Mesenchymal stem cell (in vitro differentiated cells and primary cell): ENCODE data around the gene CUL4B.

Experiments used
- DNase-seq: peaks from one replicate; pipeline ENCODE4 v3.0.0-alpha.2; 2013
- H2AFZ ChIP-seq: one replicate; pipeline ENCODE4 v1.6.1; 2013; ENCODE audit warnings: low read depth, mild to moderate bottlenecking, control low read depth, inconsistent platforms, low read length, moderate library complexity
- H2AK5ac ChIP-seq: 2 replicates; pipeline ENCODE4 v1.6.1; 2013; ENCODE audit warnings: low read length, moderate library complexity, mild to moderate bottlenecking, inconsistent platforms; ENCODE audit not compliant: severe bottlenecking
- H2BK120ac ChIP-seq: one replicate; pipeline ENCODE4 v1.6.1; 2013; ENCODE audit warnings: low read depth, mild to moderate bottlenecking, inconsistent platforms, low read length, moderate library complexity
- H2BK12ac ChIP-seq, 2 experiments: one replicate each; pipeline ENCODE4 v1.6.1; 2013; ENCODE audit warnings: inconsistent platforms in 2 of 2, low read length in 2 of 2, mild to moderate bottlenecking in 2 of 2, moderate library complexity in 2 of 2, control low read depth in 1 of 2
- H2BK15ac ChIP-seq: one replicate; pipeline ENCODE4 v1.6.1; 2013; ENCODE audit warnings: mild to moderate bottlenecking, low read depth, inconsistent platforms; ENCODE audit not compliant: poor library complexity, severe bottlenecking
- H2BK5ac ChIP-seq: 2 replicates; pipeline ENCODE4 v1.6.1; 2013; ENCODE audit warnings: low read depth, mild to moderate bottlenecking, low read length, control low read depth, inconsistent platforms; ENCODE audit not compliant: poor library complexity, severe bottlenecking
- H3K14ac ChIP-seq, 2 experiments: one replicate each; pipeline ENCODE4 v1.6.1; 2013; ENCODE audit warnings: inconsistent platforms in 2 of 2, low read length in 2 of 2, control low read depth in 1 of 2, mild to moderate bottlenecking in 1 of 2, moderate library complexity in 1 of 2
- H3K18ac ChIP-seq, 2 experiments: one replicate each; pipeline ENCODE4 v1.6.1; 2013; ENCODE audit warnings: inconsistent platforms in 2 of 2, low read length in 2 of 2, control low read depth in 1 of 2, low read depth in 1 of 2, mild to moderate bottlenecking in 1 of 2
- H3K23ac ChIP-seq, 2 experiments: one replicate each; pipeline ENCODE4 v1.6.1; 2013; ENCODE audit warnings: inconsistent platforms in 2 of 2, low read length in 2 of 2, mild to moderate bottlenecking in 2 of 2, moderate library complexity in 2 of 2, control low read depth in 1 of 2
- H3K27ac ChIP-seq: 2 replicates; pipeline ENCODE4 v1.5.1; 2013; ENCODE audit warnings: mild to moderate bottlenecking, moderate library complexity, low read length, control low read depth, inconsistent platforms; ENCODE audit not compliant: poor library complexity, severe bottlenecking
- H3K27me3 ChIP-seq, 2 experiments: 2 replicates each; pipeline versions ENCODE4 v1.6.1 to v1.7.0; 2013; ENCODE audit warnings: low read length in 2 of 2, mild to moderate bottlenecking in 2 of 2, moderate library complexity in 2 of 2, control low read depth in 1 of 2, inconsistent platforms in 1 of 2; ENCODE audit not compliant: control insufficient read depth in 1 of 2, insufficient read depth in 1 of 2
- H3K36me3 ChIP-seq, 2 experiments: 2 replicates each; pipeline versions ENCODE4 v1.6.1 to v1.7.0; 2013; ENCODE audit warnings: low read length in 2 of 2, control low read depth in 1 of 2, inconsistent platforms in 1 of 2, low read depth in 1 of 2, mild to moderate bottlenecking in 1 of 2; ENCODE audit not compliant: insufficient read depth in 2 of 2, control insufficient read depth in 1 of 2
- H3K4ac ChIP-seq, 2 experiments: one replicate each; pipeline ENCODE4 v1.6.1; 2013; ENCODE audit warnings: inconsistent platforms in 2 of 2, low read length in 2 of 2, mild to moderate bottlenecking in 2 of 2, moderate library complexity in 2 of 2, control low read depth in 1 of 2, low read depth in 1 of 2
- H3K4me1 ChIP-seq: 2 replicates; pipeline ENCODE4 v1.6.1; 2013; ENCODE audit warnings: low read depth, low read length, control low read depth; ENCODE audit not compliant: control insufficient read depth, insufficient read depth
- H3K4me2 ChIP-seq: 2 replicates; pipeline ENCODE4 v1.6.1; 2013; ENCODE audit warnings: low read length, mild to moderate bottlenecking, inconsistent platforms; ENCODE audit not compliant: poor library complexity, severe bottlenecking
- H3K4me3 ChIP-seq, 2 experiments: 2 replicates each; pipeline versions ENCODE4 v1.5.1 to v1.7.0; 2013; ENCODE audit warnings: low read length in 2 of 2, mild to moderate bottlenecking in 2 of 2, control low read depth in 1 of 2, low read depth in 1 of 2; ENCODE audit not compliant: insufficient read depth in 1 of 2
- H3K79me1 ChIP-seq: replicated peaks from 2 replicates; pipeline ENCODE4 v1.6.1; 2013; ENCODE audit warnings: mild to moderate bottlenecking, control low read depth, low read length, inconsistent platforms; ENCODE audit not compliant: poor library complexity, severe bottlenecking
- H3K9ac ChIP-seq: 2 replicates; pipeline ENCODE4 v1.7.0; 2013; ENCODE audit warnings: mild to moderate bottlenecking, low read length, moderate library complexity
- H3K9me3 ChIP-seq: 2 replicates; pipeline ENCODE4 v1.7.0; 2013; ENCODE audit warnings: mild to moderate bottlenecking, low read length; ENCODE audit not compliant: control insufficient read depth
- H4K8ac ChIP-seq: one replicate; pipeline ENCODE4 v1.6.1; 2013; ENCODE audit warnings: inconsistent platforms, mild to moderate bottlenecking, low read length, moderate library complexity
- H4K91ac ChIP-seq: one replicate; pipeline ENCODE4 v1.6.1; 2013; ENCODE audit warnings: mild to moderate bottlenecking, low read length, inconsistent platforms
- WGBS: methylation state at CpG from one replicate; pipeline ENCODE4 v1.1.7; 2013; ENCODE audit warnings: mixed read lengths; 5-methylcytosine and 5-hydroxymethylcytosine counted together

CUL4B gene

GRCh38 chrX:120485638-120486520 lies 74.9 kb downstream of the CUL4B start:
- whole genome bisulfite sequencing: 8% methylated on average over 29 of the region's 39 CpGs
- H2BK15ac ChIP-seq: no peak overlapping the region
- peaks cover 0 to 5% of the 10 kb centered on the region in 2 experiments for H3K27me3 ChIP-seq
- peak overlapping the region; percentile 52 to 78 for H3K4me3 ChIP-seq
- H2AK5ac ChIP-seq: no peak overlapping the region
- H2BK120ac ChIP-seq: peak overlapping the region; percentile 34
- H2BK5ac ChIP-seq: no peak overlapping the region
- no peaks in the 10 kb centered on the region for H3K36me3 ChIP-seq
- H3K79me1 ChIP-seq: no peaks in the 10 kb centered on the region
- peak overlapping the region; percentile 90 for H4K8ac ChIP-seq
- no peaks in the 10 kb centered on the region for H3K9me3 ChIP-seq
- H3K23ac ChIP-seq: no peak overlapping the region
- H3K9ac ChIP-seq: peak overlapping the region; percentile 90
- H3K4me1 ChIP-seq: peaks cover 2% of the 10 kb centered on the region
- H4K91ac ChIP-seq: peak overlapping the region; percentile 80
- peak; percentile 78 for DNase-seq
- H3K27ac ChIP-seq: peak overlapping the region; percentile 28
- H3K14ac ChIP-seq: no peak overlapping the region
- peak overlapping the region; percentile 14 for H2AFZ ChIP-seq
- no peak overlapping the region for H3K4ac ChIP-seq
- peak overlapping the region in 1 of 2 experiments; percentile 21 for H3K18ac ChIP-seq
- H3K4me2 ChIP-seq: peak overlapping the region; percentile 57
- peak overlapping the region in 1 of 2 experiments; percentile 6 for H2BK12ac ChIP-seq

GRCh38 chrX:120485315-120485637 lies 75.5 kb downstream of the CUL4B start:
- no peak overlapping the region for H3K14ac ChIP-seq
- WGBS: 94% methylated on average over 3 of the region's 3 CpGs
- no peaks in the 10 kb centered on the region for H3K36me3 ChIP-seq
- H3K79me1 ChIP-seq: no peaks in the 10 kb centered on the region
- H3K4me2 ChIP-seq: no peak overlapping the region
- H2BK120ac ChIP-seq: no peak overlapping the region
- H2AFZ ChIP-seq: no peak overlapping the region
- no peak overlapping the region for H3K4ac ChIP-seq
- H4K91ac ChIP-seq: no peak overlapping the region
- no peak overlapping the region for H2AK5ac ChIP-seq
- peaks cover 2% of the 10 kb centered on the region for H3K4me1 ChIP-seq
- H3K9ac ChIP-seq: peak overlapping the region; percentile 90
- H3K27me3 ChIP-seq: peaks cover 0 to 5% of the 10 kb centered on the region in 2 experiments
- H3K18ac ChIP-seq: no peak overlapping the region
- H3K23ac ChIP-seq: no peak overlapping the region
- H3K27ac ChIP-seq: no peak overlapping the region
- no peak overlapping the region for H4K8ac ChIP-seq
- DNase-seq: no peak
- H2BK12ac ChIP-seq: no peak overlapping the region
- H3K4me3 ChIP-seq: peak overlapping the region in 1 of 2 experiments; percentile 78
- H2BK5ac ChIP-seq: no peak overlapping the region
- no peaks in the 10 kb centered on the region for H3K9me3 ChIP-seq
- no peak overlapping the region for H2BK15ac ChIP-seq

GRCh38 chrX:120477453-120477852 lies 83.3 kb downstream of the CUL4B start:
- H3K23ac ChIP-seq: no peak overlapping the region
- H4K8ac ChIP-seq: no peak overlapping the region
- no peak overlapping the region for H2BK12ac ChIP-seq
- WGBS: 83% methylated on average over 3 of the region's 3 CpGs
- H3K4me1 ChIP-seq: no peaks in the 10 kb centered on the region
- no peak overlapping the region for H3K9ac ChIP-seq
- H2AK5ac ChIP-seq: no peak overlapping the region
- no peak overlapping the region for H3K14ac ChIP-seq
- H3K79me1 ChIP-seq: no peaks in the 10 kb centered on the region
- no peak overlapping the region for H3K4me3 ChIP-seq
- no peak overlapping the region for H2BK15ac ChIP-seq
- no peak overlapping the region for H2BK120ac ChIP-seq
- no peak for DNase-seq
- no peak overlapping the region for H3K4me2 ChIP-seq
- no peak overlapping the region for H3K27ac ChIP-seq
- H3K27me3 ChIP-seq: peaks cover 0 to 8% of the 10 kb centered on the region in 2 experiments
- H2BK5ac ChIP-seq: no peak overlapping the region
- no peaks in the 10 kb centered on the region for H3K36me3 ChIP-seq
- H3K18ac ChIP-seq: no peak overlapping the region
- no peak overlapping the region for H2AFZ ChIP-seq
- no peaks in the 10 kb centered on the region for H3K9me3 ChIP-seq
- H4K91ac ChIP-seq: no peak overlapping the region
- H3K4ac ChIP-seq: no peak overlapping the region

- Histone ChIP-seq H2BK5ac (no peak overlapping the region), H3K79me1 (no peaks in the 10 kb centered on the region), H2BK15ac (no peak overlapping the region), H3K9me3 (no peaks in the 10 kb centered on the region), H3K4me2 (no peak overlapping the region), H3K27me3 (peaks cover 0 to 4% of the 10 kb centered on the region in 2 experiments), H2BK120ac (no peak overlapping the region), H2AK5ac (no peak overlapping the region), H3K36me3 (no peaks in the 10 kb centered on the region), H3K23ac (no peak overlapping the region), H3K14ac (no peak overlapping the region), H3K4me3 (no peak overlapping the region), H3K4ac (no peak overlapping the region), H4K91ac (no peak overlapping the region), H3K27ac (no peak overlapping the region), H2BK12ac (no peak overlapping the region), H3K4me1 (no peaks in the 10 kb centered on the region), H2AFZ (no peak overlapping the region), H3K9ac (no peak overlapping the region), H4K8ac (no peak overlapping the region), H3K18ac (no peak overlapping the region)
- WGBS: 81% methylated on average over 2 of the region's 2 CpGs
- DNase-seq: no peak
Observed at GRCh38 chrX:120476714-120477113, 84.0 kb downstream of the CUL4B start.
